Left renal pelvis (tissue), 4 donors: Measurements from ENCODE around the gene SENP2. TPM values are rescaled to one million over a fixed set of nuclear protein-coding genes. Genes with fewer than 3 reads are reported as not detected.

Experiments used
- DNase-seq, 4 donors: peaks; one replicate each; pipeline ENCODE4 v3.0.0-alpha.2; 2013; ENCODE audit warnings: low read depth in 4 of 4, low spot score in 3 of 4
- polyA plus RNA-seq, 4 donors: library from polyadenylated mRNA; unstranded; fragments of 120-200 nt; gene quantifications; one replicate each; pipeline ENCODE4 v1.2.1, GENCODE V29; 2013; ENCODE audit not compliant: insufficient read length in 4 of 4

Gene SENP2
- polyA plus RNA-seq, 4 donors: 36.9 to 50.5 (median 46.4) TPM

GRCh38 chr3:185667574-185667973 lies 81.5 kb downstream of the SENP2 start:
- no peak for DNase-seq

DNA sequence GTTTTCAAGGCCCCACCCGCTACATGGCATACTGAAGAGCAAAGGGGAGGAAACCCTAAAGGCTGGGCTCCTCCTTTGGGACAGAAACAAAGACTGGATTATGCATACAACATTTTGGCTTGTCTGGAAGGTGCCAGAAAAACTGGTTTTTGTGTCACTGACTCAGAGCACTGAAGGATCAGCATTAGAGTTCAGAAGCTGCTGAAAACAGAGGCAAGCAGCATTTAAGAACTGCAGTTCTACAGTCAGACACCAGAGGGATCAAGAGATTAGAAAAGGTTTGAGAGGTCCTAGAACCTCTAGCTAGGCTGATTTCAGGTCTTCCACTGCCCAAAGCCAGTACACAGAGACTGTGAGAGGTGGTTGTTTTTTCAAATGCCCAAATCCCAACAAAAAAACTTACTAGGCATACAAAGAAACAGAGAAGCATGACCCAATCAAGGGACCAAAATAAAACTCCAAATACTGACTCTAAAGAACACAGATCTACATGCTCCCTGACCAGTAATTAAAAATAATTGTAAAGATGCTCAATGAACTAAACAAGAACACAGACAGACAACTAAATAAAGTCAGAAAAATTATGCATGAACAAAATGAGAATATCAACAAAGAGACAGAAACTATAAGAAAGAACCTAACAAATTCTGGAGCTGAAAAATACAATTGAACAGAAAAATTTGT lies 91.2 kb downstream of the SENP2 start:
- DNase-seq: peak; percentile 27 to 52 (median 38)

DNA sequence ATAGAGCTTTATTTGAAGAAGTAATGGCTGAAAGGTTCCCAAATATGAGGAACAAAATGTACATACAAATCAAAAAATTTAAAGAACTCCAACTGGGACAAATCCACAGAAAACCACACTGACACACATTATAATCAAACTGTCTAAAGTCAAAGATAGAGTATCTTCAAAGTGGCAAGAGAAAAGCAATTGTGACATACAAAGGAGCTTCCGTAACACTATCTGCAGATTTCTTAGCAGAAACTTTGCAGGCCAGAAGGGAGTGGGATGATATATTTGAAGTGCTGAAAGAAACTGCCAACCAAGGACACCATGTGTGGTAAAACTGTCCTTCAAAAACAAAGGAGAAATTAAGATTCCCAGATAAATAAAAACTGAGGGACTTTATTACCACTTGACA lies 91.9 kb downstream of the SENP2 start:
- DNase-seq: no peak

- no peak for DNase-seq
These were observed 94.1 kb downstream of the SENP2 start for GRCh38 chr3:185680231-185680630.

Other genes starting within 250 kb of the SENP2 start
- 10 to 100 TPM; 38.9 to 54.2 (median 49.2) TPM for gene MAP3K13, start 223.2 kb upstream of the SENP2 start, polyA plus RNA-seq
- 10 to 100 TPM; 20.6 to 33.7 (median 28.0) TPM for gene TMEM41A, start 87.3 kb upstream of the SENP2 start, polyA plus RNA-seq
- 1 to 10 TPM in 3 of 4 donors, under 1 TPM in 1; 0.10 to 1.4 (median 1.2) TPM for gene LIPH, start 33.7 kb upstream of the SENP2 start, polyA plus RNA-seq
- 100 to 1,000 TPM in 2 of 4 donors, 10 to 100 TPM in 2; 76.0 to 111 (median 95.6) TPM for gene IGF2BP2, start 238.7 kb downstream of the SENP2 start, polyA plus RNA-seq